GM12872 (cell line): ENCODE results near the gene AGPAT4.

Experiments
- TF ChIP-seq, protein P1 (sequence below): IDR thresholded peaks from 3 replicates; pipeline ENCODE4 v1.5.1; 2011; ENCODE audit warnings: low read depth, mild to moderate bottlenecking, low read length, moderate library complexity; ENCODE audit not compliant: insufficient read depth

The AGPAT4 gene

DNA sequence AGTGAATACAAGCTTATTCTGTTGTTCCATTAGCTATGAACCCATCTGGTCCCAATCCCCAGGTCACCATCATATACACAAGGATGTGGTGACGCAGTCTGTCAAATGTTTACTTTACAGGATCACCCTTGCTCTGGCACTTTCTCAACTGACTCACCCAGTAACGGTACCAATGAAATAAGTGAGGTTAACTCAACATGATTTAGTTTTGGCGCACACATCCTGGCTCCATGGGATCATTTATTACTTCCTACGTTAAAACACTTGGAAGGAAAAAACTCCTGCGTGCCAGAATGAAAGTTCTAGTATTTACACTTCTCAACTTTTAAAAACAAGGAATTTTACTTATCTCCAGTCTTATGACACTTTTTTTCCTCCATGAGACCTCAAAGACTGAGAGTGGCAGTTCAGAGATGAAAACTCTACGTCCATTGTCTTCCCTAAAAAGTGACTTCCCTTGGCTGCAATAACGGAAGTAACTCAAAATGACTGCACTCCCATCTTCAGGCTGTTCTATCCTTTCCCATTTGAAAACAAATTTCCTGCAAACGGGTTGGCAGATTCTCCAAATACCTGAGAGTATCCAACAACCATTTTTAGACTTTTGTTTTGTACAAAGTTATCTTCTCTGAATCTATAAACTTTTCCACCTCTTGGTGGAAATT, 15.9 kb downstream of the AGPAT4 start:
- TF ChIP-seq, protein P1, sequence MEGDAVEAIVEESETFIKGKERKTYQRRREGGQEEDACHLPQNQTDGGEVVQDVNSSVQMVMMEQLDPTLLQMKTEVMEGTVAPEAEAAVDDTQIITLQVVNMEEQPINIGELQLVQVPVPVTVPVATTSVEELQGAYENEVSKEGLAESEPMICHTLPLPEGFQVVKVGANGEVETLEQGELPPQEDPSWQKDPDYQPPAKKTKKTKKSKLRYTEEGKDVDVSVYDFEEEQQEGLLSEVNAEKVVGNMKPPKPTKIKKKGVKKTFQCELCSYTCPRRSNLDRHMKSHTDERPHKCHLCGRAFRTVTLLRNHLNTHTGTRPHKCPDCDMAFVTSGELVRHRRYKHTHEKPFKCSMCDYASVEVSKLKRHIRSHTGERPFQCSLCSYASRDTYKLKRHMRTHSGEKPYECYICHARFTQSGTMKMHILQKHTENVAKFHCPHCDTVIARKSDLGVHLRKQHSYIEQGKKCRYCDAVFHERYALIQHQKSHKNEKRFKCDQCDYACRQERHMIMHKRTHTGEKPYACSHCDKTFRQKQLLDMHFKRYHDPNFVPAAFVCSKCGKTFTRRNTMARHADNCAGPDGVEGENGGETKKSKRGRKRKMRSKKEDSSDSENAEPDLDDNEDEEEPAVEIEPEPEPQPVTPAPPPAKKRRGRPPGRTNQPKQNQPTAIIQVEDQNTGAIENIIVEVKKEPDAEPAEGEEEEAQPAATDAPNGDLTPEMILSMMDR = no peak

DNA sequence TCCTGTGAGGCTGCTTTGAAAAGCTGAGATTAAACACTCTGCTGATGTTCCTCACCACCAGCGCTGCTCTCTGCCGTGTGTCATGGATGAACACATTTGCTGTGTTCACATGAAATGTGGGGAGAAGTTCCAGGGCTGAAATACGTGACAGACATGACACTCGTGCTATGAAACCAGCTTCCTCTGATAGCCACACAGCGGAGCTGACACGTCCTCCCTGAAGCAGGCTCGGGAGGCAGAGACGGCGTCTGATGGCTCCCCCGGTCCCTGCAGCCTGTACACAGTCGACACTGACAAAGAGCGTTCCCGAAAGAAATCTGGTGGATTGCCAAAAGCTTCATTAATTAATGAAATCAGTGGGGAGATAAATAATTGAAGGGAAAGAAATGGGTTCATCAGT, 17.5 kb downstream of the AGPAT4 start:
- TF ChIP-seq, protein P1 = no peak

DNA sequence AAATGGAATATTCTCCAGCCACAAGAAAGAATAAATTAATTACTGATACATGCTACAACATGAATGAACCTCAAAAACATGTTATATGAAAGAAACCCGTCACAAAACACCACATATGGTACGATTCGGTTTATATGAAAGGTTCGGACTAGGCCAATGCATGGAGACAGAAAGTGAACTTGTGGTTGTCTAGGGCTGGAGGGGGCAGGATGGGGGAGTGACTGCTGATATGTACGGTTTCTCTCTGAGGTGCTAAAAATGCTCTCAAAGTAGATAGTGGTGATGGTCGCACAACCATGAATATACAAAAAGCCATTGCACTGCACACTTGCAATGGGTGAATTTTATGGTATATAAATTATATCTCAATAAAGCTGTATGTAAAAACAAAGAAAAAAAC, 18.3 kb downstream of the AGPAT4 start:
- TF ChIP-seq, protein P1 = no peak

DNA sequence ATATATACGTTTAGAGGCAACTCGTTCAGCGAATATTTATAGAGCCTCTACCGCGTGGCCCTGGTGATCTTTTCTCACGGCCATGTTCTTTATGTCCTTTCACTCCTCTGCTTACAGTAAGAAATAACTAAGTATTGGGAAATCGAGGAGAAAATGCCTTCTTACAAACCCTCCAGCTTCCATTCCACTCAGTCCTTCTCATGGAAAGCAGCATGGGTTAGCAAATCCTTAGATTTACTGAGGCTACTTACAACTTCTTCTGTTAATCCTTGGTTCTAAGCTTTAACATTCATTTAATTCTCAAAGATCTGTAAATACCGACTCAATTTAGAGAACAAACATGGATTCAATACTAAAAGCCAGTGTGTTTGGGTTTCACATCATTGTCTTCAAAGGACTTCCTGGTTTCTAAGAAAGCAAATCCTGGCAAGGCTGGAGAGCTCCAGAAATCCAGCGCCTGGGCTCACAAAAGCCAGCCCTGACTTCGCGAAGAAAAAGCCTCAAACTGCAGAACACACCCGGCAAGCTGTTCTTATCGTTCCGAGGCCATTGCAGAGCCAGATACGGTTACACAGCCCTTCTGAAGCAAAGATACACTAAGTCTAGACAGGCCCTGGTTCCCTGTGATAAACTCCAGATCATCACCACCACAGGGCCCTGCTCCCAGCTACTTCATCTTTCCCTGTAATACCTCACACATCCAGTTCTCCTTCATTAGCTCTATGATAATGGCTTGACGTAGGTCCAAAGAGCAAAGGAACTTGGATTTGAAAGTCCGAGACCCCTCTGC, 19.2 kb downstream of the AGPAT4 start:
- TF ChIP-seq, protein P1 = no peak

DNA sequence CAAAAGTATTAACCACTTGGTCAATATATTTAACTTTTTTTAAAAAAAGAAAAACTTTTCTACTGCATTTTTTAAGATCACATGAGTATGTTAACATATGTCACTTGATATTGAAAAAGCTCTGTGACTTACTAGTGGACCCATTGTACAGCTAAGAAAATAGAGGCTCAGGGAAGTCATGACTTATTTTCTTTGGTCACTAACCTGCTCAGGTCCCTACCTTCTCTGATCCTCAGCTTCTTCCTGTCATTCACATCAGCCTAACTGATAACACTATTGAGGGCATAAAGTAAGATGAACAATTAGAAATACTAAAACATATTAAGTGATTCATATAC, 19.8 kb downstream of the AGPAT4 start:
- TF ChIP-seq, protein P1 = no peak

DNA sequence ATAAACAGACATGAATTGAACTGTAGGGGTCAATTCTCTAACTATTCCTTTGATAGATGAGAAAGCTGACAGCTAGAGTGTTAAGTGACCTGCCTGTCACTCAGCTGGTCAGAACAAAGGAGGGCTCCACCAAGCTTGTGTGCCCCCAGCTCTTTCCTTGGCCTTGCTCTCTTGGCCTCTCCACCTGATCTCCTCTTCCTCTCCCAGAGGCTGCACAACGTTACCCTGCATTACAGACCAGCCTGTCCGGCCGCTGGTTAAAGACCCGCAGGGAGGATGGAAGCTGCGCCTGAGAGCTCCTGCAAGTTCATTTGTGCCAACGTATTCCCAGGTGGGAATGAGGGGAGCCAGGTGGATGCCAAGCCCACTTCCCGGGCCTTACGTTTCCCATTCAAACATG, 22.5 kb downstream of the AGPAT4 start:
- TF ChIP-seq, protein P1 = no peak

DNA sequence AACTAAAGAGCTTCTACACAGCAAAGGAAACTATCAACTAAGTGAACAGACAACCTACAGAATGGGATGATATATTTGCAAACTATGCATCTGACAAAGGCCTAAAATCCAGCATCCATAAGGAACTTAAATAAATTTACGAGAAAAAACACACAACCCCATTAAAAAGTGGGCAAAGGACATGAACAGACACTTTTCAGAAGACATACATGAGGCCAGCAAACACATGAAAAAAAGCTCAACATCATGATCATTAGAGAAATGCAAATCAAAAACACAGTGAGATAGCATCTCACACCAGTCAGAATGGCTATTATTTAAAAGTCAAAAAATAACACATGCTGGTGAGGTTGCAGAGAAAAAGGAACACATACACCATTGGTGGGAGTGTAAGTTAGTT, 24.5 kb downstream of the AGPAT4 start:
- TF ChIP-seq, protein P1 = no peak
